GM18870 (cell line): ENCODE results near the gene GPR137.
A peak's percentile ranks its signal among the peaks of the same experiment; 100 is the strongest.

Experiments
- ATAC-seq: cut with Tn5 transposase; IDR thresholded peaks from one replicate; pipeline ENCODE4 v1.9.1; 2021; ENCODE audit warnings: moderate library complexity; ENCODE audit not compliant: unreplicated experiment

Gene GPR137

GRCh38 chr11:64284048-64284961 lies 1.3 kb upstream of the GPR137 start, which contains the start of gene BAD:
TSS of gene BAD (minus strand) at chr11:64284665. CDS start at chr11:64284368, 297 bp downstream.
- peak; percentile 51 for ATAC-seq

GRCh38 chr11:64285885-64286800 lies 495 bp downstream of the GPR137 start:
- ATAC-seq, result no peak

- no peak for ATAC-seq
These were observed 1.1 kb downstream of the GPR137 start for GRCh38 chr11:64286801-64287159.

DNA sequence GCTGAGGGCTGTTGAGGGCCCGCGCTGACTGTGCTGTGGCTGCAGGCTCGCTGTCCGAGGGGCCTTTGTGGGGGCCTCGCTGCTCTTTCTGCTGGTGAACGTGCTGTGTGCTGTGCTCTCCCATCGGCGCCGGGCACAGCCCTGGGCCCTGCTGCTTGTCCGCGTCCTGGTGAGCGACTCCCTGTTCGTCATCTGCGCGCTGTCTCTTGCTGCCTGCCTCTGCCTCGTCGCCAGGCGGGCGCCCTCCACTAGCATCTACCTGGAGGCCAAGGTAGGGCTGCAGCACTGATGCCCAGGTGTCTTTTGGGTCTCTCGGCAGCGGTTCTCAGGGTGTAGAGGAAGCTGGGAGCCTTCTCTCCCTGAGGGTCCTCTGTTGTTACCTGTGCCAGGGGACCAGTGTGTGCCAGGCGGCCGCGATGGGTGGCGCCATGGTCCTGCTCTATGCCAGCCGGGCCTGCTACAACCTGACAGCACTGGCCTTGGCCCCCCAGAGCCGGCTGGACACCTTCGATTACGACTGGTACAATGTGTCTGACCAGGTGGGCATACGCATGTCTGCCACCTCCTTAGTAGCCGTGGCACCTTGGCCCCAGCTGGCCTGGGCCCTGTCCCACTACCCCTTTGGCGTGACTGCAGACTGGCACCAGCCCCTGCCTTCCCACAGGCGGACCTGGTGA lies 2.2 kb downstream of the GPR137 start:
- ATAC-seq, result no peak

DNA sequence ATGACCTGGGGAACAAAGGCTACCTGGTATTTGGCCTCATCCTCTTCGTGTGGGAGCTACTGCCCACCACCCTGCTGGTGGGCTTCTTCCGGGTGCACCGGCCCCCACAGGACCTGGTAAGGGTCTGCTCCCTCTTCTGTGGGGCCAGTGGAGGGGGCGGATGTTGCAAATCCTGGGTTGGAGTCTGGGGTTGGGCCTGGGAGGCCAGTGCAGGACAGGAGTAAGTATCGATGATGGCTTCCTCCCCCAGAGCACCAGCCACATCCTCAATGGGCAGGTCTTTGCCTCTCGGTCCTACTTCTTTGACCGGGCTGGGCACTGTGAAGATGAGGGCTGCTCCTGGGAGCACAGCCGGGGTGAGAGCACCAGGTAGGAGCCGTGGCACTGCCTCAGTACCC lies 2.7 kb downstream of the GPR137 start:
- no peak for ATAC-seq

- no peak for ATAC-seq
These were observed 3.4 kb downstream of the GPR137 start for GRCh38 chr11:64289002-64289564.

- no peak for ATAC-seq
These were observed 5.0 kb downstream of the GPR137 start for GRCh38 chr11:64290352-64291261.

GRCh38 chr11:64291262-64291751 lies 5.7 kb downstream of the GPR137 start, which contains the start of gene KCNK4:
TSS of gene KCNK4 (plus strand) at chr11:64291302. CDS start at chr11:64293019, 1,717 bp downstream.
- ATAC-seq, result no peak

- no peak for ATAC-seq
These were observed 6.3 kb downstream of the GPR137 start for GRCh38 chr11:64291752-64292459.

DNA sequence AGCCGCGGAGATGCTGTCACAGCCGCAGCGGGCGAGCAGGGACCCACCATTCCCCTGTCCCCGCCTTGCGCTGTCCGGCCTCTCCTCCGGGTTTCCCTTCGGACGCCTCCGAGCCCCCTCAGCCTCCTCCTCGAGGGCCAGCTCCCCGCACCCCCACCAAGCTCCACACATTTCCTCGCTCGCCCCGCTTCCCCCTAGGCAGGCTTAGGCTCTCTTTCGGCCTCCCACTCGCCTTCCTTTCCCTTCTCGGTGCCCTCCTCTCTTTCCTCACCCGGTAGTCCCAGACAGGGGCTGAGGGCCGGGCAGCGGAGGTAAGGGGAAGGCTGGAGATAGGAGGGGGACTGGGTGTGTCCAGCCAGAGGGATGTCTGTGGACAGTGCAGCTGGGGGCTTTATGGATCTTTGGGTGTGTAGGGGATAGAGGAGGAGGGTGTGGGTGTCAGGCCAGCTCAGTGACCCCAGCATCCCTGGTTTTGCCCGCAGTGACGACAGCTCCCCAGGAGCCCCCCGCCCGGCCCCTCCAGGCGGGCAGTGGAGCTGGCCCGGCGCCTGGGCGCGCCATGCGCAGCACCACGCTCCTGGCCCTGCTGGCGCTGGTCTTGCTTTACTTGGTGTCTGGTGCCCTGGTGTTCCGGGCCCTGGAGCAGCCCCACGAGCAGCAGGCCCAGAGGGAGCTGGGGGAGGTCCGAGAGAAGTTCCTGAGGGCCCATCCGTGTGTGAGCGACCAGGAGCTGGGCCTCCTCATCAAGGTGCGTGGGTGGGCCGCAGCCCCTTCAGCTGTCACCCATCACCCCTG lies 7.0 kb downstream of the GPR137 start:
- ATAC-seq, result no peak

DNA sequence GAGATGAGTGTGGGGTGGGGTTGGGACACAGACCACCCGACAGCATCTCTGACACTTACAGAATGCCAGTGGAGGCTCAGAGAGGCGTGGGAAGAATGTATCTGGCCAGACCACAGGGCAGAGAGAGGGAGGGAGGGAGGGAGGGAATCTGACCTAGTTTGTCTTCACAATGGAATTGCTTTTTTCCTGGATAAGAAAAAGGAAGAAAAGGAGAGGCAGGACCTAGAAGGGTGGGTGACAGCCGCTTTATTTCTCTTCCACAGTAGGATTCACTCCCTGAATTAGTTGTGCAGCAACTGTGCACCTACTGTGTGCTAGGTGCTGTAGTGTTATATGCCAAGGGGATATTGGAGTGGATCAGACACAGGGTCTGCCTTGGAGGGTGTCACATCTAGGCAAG lies 9.1 kb downstream of the GPR137 start:
- no peak for ATAC-seq

DNA sequence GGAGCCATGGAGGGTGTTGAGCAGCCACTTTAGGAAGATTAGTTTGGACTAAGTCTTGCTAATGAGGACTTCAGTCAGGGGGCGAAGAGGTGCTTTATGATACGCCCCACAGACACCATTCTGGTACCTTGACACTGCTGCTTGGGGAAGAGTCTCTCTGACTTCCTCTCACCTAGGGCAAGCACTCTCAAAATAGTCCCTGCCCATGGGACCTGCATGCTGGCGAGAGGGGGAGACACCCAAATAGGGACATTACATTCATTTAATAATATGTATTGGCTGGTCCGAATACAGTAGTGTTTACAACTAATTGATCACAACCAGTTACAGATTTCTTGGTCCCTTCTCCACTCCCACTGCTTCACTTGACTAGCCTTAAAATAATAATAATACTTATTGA lies 10.1 kb downstream of the GPR137 start:
- ATAC-seq, result no peak

GRCh38 chr11:64296236-64296635 lies 10.6 kb downstream of the GPR137 start:
- ATAC-seq, result no peak

DNA sequence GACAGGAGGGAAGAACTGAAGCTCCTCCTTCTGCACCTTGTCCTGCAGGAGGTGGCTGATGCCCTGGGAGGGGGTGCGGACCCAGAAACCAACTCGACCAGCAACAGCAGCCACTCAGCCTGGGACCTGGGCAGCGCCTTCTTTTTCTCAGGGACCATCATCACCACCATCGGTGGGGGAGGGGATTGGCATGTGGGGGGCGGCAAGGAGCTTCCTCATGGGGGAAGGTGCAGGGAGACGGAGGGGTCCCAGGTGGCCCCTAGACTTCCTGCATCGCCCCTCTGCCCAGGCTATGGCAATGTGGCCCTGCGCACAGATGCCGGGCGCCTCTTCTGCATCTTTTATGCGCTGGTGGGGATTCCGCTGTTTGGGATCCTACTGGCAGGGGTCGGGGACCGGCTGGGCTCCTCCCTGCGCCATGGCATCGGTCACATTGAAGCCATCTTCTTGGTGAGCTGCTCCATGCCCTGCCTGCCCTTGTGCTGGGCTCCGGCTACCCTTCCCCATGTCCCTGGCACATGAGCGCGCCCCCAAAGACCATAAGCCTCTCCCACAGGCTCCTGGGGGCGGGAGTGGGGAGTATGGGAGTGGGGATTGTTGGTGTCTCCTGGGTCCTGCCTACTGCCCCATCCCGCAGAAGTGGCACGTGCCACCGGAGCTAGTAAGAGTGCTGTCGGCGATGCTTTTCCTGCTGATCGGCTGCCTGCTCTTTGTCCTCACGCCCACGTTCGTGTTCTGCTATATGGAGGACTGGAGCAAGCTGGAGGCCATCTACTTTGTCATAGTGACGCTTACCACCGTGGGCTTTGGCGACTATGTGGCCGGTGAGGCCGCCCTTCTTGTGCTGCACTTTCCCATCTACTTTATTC lies 11.4 kb downstream of the GPR137 start:
- ATAC-seq, result no peak

GRCh38 chr11:64297699-64298358 lies 12.2 kb downstream of the GPR137 start:
- no peak for ATAC-seq

GRCh38 chr11:64298966-64299846 lies 13.6 kb downstream of the GPR137 start:
- ATAC-seq, result no peak
